ENCODE measurements around the gene TBC1D22A. TPM values are rescaled to one million over a fixed set of nuclear protein-coding genes. Genes with fewer than 3 reads are reported as not detected.

TBC1D22A gene
- total RNA-seq, 4 donors from 2014 or later, result 16.2 to 22.2 (median 17.8) TPM

DNA sequence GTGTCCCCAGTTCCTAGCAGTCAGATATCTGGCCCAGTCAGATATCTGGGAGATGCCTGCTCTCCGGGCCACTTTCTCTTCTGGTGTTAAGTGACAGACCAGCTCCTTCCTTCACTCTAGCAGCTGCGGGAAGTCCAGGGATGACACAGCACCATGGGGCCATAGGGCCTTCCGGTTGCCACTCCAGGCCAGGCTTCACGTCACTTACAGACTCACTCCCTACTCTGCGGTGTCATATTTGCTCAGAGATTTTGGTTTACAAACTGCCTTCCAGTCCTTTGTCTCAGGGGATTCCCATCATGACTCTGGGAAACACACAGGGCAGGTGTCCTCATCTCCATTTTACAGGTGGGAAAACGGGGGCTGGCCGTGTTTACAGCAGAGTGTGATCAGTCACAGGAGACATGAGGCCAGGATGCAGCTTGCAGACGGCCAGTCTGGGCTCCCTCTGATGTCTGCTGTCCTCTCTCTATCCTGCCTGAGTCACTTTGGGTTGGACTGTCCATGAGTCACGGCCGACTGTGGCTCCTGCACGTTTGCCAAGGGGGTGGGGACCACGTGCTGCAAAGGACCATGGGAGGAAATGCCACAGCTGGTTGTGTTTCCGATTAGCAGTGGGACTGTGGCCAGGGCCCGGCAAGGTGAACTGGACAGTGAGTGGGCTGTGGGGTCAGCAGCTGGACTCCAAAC, 8.2 kb upstream of the TBC1D22A start:
- WGBS, 2 donors (ENCODE audit: low coverage in 1 of 2), result 34 to 54% methylated on average over 5 of the region's 14 CpGs
- peak; percentile 96 for ATAC-seq
- H3K27me3 ChIP-seq, result peaks cover 33% of the 10 kb centered on the region
- TF ChIP-seq, protein P1, sequence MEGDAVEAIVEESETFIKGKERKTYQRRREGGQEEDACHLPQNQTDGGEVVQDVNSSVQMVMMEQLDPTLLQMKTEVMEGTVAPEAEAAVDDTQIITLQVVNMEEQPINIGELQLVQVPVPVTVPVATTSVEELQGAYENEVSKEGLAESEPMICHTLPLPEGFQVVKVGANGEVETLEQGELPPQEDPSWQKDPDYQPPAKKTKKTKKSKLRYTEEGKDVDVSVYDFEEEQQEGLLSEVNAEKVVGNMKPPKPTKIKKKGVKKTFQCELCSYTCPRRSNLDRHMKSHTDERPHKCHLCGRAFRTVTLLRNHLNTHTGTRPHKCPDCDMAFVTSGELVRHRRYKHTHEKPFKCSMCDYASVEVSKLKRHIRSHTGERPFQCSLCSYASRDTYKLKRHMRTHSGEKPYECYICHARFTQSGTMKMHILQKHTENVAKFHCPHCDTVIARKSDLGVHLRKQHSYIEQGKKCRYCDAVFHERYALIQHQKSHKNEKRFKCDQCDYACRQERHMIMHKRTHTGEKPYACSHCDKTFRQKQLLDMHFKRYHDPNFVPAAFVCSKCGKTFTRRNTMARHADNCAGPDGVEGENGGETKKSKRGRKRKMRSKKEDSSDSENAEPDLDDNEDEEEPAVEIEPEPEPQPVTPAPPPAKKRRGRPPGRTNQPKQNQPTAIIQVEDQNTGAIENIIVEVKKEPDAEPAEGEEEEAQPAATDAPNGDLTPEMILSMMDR (IDR thresholded peaks at IDR 0.05), result no peak
- peak; percentile 88 for TF ChIP-seq POLR2AphosphoS5 (IDR thresholded peaks at IDR 0.05)
- peaks cover 0 to 37% (median 25%) of the 10 kb centered on the region in 3 donors for H3K4me1 ChIP-seq
- peak overlapping the region; percentile 45 to 86 (median 74) for H3K27ac ChIP-seq
- H3K9me3 ChIP-seq, result no peaks in the 10 kb centered on the region
- H3K4me3 ChIP-seq, result no peak overlapping the region
- H3K36me3 ChIP-seq, result no peaks in the 10 kb centered on the region

GRCh38 chr22:46754826-46755225, 7.6 kb upstream of the TBC1D22A start:
- H3K4me1 ChIP-seq, result peaks cover 0 to 31% (median 25%) of the 10 kb centered on the region in 3 donors
- TF ChIP-seq, protein P1 (IDR thresholded peaks at IDR 0.05), result no peak
- no peak for TF ChIP-seq POLR2A (IDR thresholded peaks at IDR 0.05)
- TF ChIP-seq EP300 (IDR thresholded peaks at IDR 0.05), result no peak
- TF ChIP-seq POLR2AphosphoS5 (IDR thresholded peaks at IDR 0.05), result no peak
- 83% methylated on average over 3 of the region's 6 CpGs for WGBS, 2 donors (ENCODE audit: low coverage in 1 of 2)
- no peaks in the 10 kb centered on the region for H3K36me3 ChIP-seq
- peak overlapping the region in 3 of 4 donors; percentile 73 to 86 (median 76) for H3K27ac ChIP-seq
- H3K27me3 ChIP-seq, result peaks cover 27% of the 10 kb centered on the region
- no peak overlapping the region for H3K4me3 ChIP-seq
- ATAC-seq, result no peak
- H3K9me3 ChIP-seq, result no peaks in the 10 kb centered on the region

DNA sequence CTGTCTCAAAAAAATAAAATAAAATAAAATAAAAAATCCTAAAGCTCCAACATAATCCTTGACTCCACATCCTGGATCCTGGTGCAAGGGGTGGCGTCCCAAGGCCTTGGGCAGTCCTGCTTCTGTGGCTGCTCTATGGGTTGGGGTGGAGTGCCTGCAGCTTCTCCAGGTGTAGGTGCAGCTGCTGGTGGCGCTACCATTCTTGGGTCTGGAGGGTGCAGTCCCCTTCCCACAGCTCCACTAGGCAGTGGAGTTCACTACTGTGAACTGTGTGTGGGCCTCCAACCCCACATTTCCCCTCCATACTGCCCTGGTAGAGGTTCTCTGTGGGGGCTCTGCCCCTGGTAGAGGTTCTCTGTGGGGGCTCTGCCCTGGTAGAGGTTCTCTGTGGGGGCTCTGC, 6.9 kb upstream of the TBC1D22A start:
- Histone ChIP-seq H3K9me3 (no peaks in the 10 kb centered on the region), H3K27ac (no peak overlapping the region), H3K4me3 (no peak overlapping the region), H3K4me1 (peaks cover 0 to 28% (median 25%) of the 10 kb centered on the region in 3 donors), H3K27me3 (peaks cover 20% of the 10 kb centered on the region), H3K36me3 (no peaks in the 10 kb centered on the region)
- no peak for ATAC-seq
- TF ChIP-seq POLR2A (IDR thresholded peaks at IDR 0.05), result no peak
- no peak for TF ChIP-seq POLR2AphosphoS5 (IDR thresholded peaks at IDR 0.05)
- no peak for TF ChIP-seq EP300 (IDR thresholded peaks at IDR 0.05)
- TF ChIP-seq, protein P1 (IDR thresholded peaks at IDR 0.05), result no peak
- 100% methylated on average over 1 to 2 of the region's 2 CpGs for WGBS, 2 donors (ENCODE audit: low coverage in 1 of 2)

DNA sequence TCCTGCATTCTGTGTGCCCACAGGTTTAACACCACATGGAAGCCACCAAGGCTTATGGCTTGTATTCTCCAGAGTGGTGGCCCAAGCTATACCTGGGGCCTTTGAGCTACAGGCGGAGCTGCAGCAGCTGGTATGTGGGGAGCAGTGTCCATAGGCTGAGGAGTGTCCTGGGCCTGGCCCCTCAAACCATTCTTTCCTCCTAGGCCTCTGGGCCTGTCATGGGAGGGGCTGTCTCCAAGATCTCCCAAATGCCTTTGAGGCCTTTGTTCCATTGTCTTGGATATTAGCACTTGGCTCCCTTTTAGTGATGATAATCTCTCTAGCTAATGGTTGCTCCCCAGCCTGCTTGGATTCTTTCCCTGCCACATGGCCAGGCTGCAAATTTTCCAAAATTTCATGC, 6.4 kb upstream of the TBC1D22A start:
- ATAC-seq, result no peak
- Histone ChIP-seq H3K9me3 (no peaks in the 10 kb centered on the region), H3K4me3 (no peak overlapping the region), H3K27me3 (peaks cover 14% of the 10 kb centered on the region), H3K4me1 (peaks cover 0 to 32% (median 21%) of the 10 kb centered on the region in 3 donors), H3K27ac (no peak overlapping the region), H3K36me3 (no peaks in the 10 kb centered on the region)
- no CpG with 5 or more reads among the region's 1 CpG for WGBS, 2 donors (ENCODE audit: low coverage in 1 of 2)
- TF ChIP-seq, protein P1 (IDR thresholded peaks at IDR 0.05), result no peak
- TF ChIP-seq EP300 (IDR thresholded peaks at IDR 0.05), result no peak
- TF ChIP-seq POLR2A (IDR thresholded peaks at IDR 0.05), result no peak
- TF ChIP-seq POLR2AphosphoS5 (IDR thresholded peaks at IDR 0.05), result no peak

DNA sequence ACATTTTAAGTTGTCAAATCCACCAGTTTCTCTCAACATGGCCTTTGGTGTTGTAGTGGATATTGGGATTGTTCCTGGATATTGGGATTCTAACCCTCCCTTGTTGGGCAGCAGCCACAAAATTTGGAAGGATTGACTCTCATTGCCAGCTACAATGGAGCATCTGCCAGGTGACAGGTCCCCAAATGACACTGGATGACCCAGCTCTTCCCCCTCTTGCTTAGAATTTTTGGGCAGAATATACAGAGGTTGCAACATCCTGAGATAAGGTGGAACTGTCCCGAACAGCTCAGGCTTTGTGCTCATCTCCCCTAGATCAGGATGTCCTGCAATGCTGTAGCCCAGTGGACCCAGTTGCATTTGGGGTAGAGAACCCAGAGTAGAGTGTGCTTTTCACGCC, 5.3 kb upstream of the TBC1D22A start:
- Histone ChIP-seq H3K9me3 (no peaks in the 10 kb centered on the region), H3K27me3 (peaks cover 7% of the 10 kb centered on the region), H3K4me3 (no peak overlapping the region), H3K4me1 (peaks cover 0 to 41% (median 21%) of the 10 kb centered on the region in 3 donors), H3K36me3 (no peaks in the 10 kb centered on the region), H3K27ac (no peak overlapping the region)
- 100% methylated on average over 1 of the region's 2 CpGs; no CpG with 5 or more reads in 1 of the 2 donors for WGBS, 2 donors (ENCODE audit: low coverage in 1 of 2)
- TF ChIP-seq, protein P1 (IDR thresholded peaks at IDR 0.05), result no peak
- TF ChIP-seq POLR2A (IDR thresholded peaks at IDR 0.05) (no peak), POLR2AphosphoS5 (IDR thresholded peaks at IDR 0.05) (no peak), EP300 (IDR thresholded peaks at IDR 0.05) (no peak)
- ATAC-seq, result no peak

Data from gastroesophageal sphincter (tissue), 4 donors.